Measurements from ENCODE around the gene P2RY14.

GRCh38 chr3:151200586-151200985 lies 77.8 kb downstream of the P2RY14 start:
- no peak for TF ChIP-seq SMC3 (IDR thresholded peaks at IDR 0.05; ENCODE audit: borderline replicate concordance, low read length)
- TF ChIP-seq RCOR1 (conservative IDR thresholded peaks at IDR 0.05; ENCODE audit: low read depth, low read length): no peak
- no peak for TF ChIP-seq JUND (IDR thresholded peaks at IDR 0.05; ENCODE audit: low read depth, low read length)
- no peak for TF ChIP-seq SPI1 (IDR thresholded peaks at IDR 0.05; ENCODE audit: borderline replicate concordance, insufficient read depth, low read depth, low read length)
- TF ChIP-seq, protein P1, sequence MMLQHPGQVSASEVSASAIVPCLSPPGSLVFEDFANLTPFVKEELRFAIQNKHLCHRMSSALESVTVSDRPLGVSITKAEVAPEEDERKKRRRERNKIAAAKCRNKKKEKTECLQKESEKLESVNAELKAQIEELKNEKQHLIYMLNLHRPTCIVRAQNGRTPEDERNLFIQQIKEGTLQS (IDR thresholded peaks at IDR 0.05; ENCODE audit: borderline replicate concordance, extremely low read depth, low read depth, low read length): no peak
- TF ChIP-seq, protein P2, sequence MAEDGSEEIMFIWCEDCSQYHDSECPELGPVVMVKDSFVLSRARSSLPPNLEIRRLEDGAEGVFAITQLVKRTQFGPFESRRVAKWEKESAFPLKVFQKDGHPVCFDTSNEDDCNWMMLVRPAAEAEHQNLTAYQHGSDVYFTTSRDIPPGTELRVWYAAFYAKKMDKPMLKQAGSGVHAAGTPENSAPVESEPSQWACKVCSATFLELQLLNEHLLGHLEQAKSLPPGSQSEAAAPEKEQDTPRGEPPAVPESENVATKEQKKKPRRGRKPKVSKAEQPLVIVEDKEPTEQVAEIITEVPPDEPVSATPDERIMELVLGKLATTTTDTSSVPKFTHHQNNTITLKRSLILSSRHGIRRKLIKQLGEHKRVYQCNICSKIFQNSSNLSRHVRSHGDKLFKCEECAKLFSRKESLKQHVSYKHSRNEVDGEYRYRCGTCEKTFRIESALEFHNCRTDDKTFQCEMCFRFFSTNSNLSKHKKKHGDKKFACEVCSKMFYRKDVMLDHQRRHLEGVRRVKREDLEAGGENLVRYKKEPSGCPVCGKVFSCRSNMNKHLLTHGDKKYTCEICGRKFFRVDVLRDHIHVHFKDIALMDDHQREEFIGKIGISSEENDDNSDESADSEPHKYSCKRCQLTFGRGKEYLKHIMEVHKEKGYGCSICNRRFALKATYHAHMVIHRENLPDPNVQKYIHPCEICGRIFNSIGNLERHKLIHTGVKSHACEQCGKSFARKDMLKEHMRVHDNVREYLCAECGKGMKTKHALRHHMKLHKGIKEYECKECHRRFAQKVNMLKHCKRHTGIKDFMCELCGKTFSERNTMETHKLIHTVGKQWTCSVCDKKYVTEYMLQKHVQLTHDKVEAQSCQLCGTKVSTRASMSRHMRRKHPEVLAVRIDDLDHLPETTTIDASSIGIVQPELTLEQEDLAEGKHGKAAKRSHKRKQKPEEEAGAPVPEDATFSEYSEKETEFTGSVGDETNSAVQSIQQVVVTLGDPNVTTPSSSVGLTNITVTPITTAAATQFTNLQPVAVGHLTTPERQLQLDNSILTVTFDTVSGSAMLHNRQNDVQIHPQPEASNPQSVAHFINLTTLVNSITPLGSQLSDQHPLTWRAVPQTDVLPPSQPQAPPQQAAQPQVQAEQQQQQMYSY (CRISPR knock-in tag; IDR thresholded peaks at IDR 0.05): no peak
- no peak for TF ChIP-seq NR2C2 (IDR thresholded peaks at IDR 0.05; ENCODE audit: borderline replicate concordance, control insufficient read depth, insufficient read length, low read depth)
- no peak for TF ChIP-seq CTCF (IDR thresholded peaks at IDR 0.05 in 2 of 3, conservative IDR thresholded peaks at IDR 0.05 in 1 of 3; ENCODE audit: control insufficient read depth in 2 of 3, extremely low read depth in 1 of 3, insufficient read depth in 1 of 3, low read depth in 3 of 3, low read length in 3 of 3)
- TF ChIP-seq TBL1XR1 (IDR thresholded peaks at IDR 0.05; ENCODE audit: low read depth, low read length): no peak
- TF ChIP-seq POLR2A (IDR thresholded peaks at IDR 0.05; ENCODE audit: low read depth, low read length): no peak
- TF ChIP-seq, protein P3, sequence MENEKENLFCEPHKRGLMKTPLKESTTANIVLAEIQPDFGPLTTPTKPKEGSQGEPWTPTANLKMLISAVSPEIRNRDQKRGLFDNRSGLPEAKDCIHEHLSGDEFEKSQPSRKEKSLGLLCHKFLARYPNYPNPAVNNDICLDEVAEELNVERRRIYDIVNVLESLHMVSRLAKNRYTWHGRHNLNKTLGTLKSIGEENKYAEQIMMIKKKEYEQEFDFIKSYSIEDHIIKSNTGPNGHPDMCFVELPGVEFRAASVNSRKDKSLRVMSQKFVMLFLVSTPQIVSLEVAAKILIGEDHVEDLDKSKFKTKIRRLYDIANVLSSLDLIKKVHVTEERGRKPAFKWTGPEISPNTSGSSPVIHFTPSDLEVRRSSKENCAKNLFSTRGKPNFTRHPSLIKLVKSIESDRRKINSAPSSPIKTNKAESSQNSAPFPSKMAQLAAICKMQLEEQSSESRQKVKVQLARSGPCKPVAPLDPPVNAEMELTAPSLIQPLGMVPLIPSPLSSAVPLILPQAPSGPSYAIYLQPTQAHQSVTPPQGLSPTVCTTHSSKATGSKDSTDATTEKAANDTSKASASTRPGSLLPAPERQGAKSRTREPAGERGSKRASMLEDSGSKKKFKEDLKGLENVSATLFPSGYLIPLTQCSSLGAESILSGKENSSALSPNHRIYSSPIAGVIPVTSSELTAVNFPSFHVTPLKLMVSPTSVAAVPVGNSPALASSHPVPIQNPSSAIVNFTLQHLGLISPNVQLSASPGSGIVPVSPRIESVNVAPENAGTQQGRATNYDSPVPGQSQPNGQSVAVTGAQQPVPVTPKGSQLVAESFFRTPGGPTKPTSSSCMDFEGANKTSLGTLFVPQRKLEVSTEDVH (IDR thresholded peaks at IDR 0.05; ENCODE audit: low read depth, partially characterized antibody): no peak
- TF ChIP-seq ZBTB40 (IDR thresholded peaks at IDR 0.05; ENCODE audit: borderline replicate concordance): no peak

Data from GM12878 (cell line).